ENCODE results near the gene GFRA3. TPM values are rescaled to one million over a fixed set of nuclear protein-coding genes. Genes with fewer than 3 reads are reported as not detected.
"Not testable (repeated sequence)": the region's sequence is repeated elsewhere in the genome, so short reads cannot be mapped to it uniquely, and the experiment has no call there.

The GFRA3 gene, protein sequence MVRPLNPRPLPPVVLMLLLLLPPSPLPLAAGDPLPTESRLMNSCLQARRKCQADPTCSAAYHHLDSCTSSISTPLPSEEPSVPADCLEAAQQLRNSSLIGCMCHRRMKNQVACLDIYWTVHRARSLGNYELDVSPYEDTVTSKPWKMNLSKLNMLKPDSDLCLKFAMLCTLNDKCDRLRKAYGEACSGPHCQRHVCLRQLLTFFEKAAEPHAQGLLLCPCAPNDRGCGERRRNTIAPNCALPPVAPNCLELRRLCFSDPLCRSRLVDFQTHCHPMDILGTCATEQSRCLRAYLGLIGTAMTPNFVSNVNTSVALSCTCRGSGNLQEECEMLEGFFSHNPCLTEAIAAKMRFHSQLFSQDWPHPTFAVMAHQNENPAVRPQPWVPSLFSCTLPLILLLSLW
- 2.8 TPM for polyA plus RNA-seq (ENCODE audit: insufficient read length)

DNA sequence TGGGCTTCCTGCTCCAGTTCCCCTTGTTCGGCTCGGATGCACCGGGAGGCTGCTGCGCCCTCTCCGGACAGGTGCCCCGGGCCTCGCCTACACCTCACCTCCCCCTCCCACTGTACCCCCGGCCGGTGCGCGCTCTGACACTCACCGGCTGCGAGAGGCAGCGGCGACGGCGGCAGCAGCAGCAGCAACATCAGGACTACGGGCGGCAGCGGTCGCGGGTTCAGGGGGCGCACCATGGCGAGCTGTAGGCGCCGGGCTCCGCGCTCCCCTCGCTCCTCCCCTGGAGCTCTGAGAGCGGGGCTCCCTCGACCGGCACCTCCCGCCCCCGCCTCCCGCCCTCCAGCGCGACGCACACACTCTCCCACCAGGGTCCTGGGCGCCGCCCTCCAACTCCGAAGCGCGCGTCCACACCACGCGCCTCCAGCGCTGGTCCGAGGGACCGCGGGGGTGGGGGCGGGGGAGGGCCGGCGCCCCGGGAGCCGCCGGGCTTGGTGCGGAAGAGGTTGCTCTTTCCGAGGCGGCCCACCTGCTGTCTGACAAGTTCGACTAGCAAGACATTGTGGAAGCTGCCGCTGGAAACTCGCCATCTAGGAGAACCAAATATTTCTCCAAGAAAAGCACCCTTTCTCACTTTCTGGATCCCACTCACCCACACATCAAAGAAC, at the start of gene GFRA3:
TSS of gene GFRA3 (minus strand) at position 433 of the 665 bp plus-strand sequence. CDS start at position 236, 197 bp downstream.
- DNase-seq (ENCODE audit: low read depth): no peak

DNA sequence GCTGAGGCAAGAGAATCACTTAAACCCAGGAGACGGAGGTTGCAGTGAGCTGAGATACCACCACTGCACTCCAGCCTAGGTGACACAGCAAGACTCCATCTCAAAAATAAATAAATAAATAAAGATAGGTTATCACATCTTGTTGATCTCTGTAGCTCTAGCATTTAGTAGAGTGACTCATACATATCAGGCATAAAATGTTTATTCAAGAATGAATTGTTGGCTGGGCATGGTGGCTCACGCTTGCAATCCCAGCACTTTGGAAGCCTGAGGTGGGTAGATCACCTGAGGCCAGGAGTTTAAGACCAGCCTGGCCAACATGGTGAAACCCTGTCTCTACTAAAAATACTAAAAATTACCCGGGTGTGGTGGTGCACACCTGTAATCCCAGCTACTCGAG, 43.8 kb upstream of the GFRA3 start:
- not testable (repeated sequence) for DNase-seq (ENCODE audit: low read depth)

DNA sequence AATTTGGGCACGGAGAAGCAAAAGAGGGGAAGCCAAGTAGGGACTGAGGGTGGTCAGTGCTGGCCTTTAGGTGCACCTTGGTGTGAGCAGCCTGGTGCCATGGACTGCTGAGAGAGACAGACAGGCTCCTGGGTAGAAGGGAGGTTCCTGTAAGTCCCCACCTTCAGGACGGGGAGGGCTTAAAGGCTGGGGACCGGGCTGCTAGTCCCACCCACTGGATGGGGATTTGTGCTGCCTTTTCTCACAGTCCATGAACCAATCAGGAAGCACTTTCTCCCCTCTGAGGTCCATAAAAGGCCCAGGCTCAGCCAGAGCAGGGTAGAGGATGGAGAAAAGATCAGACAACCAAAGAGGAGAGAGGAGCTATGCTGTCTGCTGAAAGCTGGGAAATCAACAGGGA, 41.9 kb upstream of the GFRA3 start:
- DNase-seq (ENCODE audit: low read depth): no peak

DNA sequence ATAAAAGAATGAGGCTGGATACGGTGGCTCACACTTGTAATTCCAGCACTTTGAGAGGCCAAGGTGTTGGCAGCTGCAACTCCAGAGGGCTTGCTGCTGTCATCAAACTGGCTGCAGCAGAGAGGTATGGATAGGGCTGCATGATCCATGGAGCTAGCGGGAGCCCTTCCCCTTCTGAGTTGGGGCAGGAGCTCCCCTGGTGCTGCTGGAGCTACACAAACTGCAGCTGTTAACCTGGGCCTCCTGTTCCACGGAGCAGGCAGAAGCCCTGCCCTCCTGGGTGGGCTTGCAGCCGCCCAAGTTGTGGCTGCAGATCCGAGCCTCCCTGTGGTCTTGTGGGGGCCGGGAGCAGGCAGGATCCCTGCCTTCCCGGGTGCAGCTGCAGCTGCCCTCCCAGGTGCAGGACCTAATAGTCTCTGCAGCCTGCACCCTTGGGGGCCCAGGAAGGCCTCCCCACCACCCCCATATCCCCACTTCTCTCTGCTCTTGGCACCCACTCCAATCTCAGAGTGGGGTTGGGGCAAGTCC, 41.4 kb upstream of the GFRA3 start:
- DNase-seq (ENCODE audit: low read depth): no peak

DNA sequence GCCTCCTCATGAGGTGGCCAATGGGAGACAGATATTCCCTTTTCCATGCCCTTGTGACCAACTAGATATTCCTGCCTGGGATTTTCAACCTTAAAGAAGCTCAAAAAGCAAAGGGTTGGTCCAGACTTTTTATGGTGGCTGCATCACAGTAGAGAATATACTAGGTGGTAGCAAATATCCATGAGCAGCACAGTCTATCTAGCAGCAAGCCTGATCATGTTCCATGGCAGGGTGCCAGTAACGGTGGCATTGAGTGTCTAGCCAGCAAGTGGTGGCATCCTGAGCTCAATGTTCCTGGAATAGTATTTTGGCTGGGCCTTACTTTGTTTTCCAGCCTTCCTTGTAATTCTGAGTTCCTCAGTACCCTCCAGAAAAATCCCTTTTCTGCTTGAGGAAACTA, 31.4 kb upstream of the GFRA3 start:
- DNase-seq (ENCODE audit: low read depth): no peak

DNA sequence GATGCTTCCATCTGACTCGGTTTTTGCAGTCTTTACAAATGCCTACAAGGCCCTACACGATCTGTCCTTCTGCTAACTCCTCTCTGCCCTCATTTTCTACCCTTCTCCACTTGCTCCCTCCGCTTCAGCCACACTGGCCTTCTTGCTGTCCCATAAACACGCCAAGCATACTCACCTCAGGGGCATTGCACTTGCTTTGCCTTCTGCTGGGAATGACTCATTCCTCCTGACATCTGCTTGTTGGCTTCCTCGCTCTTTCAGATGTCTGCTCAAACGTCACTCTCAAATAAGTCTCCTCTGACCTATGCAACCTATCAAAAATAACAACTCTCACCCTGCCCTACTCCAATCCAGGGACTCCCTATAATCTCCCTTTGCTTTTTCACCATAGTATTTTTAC, 29.0 kb upstream of the GFRA3 start:
- DNase-seq (ENCODE audit: low read depth): no peak

DNA sequence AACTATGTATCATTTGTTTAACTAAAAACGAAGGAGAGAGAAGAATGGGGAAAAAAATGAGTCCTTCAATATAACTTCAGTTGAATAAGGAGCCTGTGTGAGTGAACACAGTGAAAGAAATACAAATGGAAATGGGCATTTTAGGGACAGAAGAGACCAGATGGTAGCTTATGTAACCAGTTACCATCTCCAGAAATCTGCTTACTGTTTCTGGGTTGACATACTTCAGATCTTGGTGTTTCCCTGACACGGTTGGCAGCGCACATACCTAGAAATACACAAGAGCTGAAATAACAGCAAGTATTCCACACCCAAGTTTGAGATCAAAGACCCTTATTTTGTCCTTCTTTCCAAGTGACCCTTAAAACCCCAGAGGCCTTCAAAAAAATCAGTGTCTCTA, 14.9 kb upstream of the GFRA3 start:
- DNase-seq (ENCODE audit: low read depth): no peak

DNA sequence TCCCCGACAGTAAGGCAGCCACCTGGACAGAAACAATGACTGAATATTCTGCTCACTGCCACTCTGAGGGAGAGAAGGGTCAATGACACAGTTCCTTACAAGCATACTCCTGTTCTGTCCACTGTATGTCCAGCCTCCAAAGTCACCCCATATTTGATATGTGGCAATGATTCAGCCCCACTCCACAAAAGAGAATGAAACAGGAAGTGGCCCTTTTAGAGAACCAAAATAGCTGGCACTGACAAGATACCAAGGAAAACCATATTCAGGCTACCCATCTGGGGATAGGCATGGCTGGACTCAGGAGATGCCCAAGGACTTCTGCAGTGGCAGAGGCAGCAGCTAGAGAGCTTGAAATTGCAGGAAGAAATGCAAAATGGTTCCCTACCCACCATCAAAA, 12.8 kb upstream of the GFRA3 start:
- DNase-seq (ENCODE audit: low read depth): no peak

DNA sequence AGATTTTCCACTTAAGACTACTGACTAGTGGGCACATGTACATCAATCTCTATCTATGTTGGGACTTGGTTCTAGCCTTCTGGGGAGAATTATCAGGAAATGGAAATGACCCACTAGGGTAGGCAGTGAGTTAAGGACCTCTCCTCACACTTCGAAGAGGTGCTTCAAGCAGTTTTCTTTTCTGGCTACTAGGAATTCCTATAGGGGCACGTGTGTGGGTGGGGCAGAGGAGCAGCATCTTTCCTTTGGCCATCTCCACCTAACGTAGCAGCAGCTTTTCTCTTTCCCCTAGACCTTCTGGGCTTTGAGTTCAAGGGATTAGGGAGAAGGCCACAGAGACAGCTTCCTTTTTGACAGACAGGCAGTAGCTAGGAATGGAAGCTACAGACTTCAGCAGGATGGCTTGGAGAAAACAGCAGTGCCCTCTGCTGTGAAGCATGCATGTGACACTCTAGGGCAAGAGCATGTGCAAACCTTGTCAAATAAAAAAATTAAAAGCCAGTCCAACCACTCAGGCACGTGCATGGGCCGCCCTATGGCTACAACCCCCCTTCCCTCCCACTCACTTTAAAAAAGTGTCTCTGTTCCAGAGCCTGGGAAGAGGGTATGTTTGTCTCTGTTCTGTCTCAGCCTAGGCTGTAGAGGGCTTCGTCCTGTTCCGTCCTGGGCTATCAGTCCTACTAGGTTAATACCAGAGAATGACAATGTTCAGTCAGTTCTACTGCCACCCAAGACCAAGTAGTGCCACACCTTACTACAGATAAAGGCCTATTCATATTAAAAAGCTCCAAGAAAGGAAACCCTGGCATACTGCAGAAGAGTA, 8.7 kb upstream of the GFRA3 start:
- peak; percentile 9 for DNase-seq (ENCODE audit: low read depth)

DNA sequence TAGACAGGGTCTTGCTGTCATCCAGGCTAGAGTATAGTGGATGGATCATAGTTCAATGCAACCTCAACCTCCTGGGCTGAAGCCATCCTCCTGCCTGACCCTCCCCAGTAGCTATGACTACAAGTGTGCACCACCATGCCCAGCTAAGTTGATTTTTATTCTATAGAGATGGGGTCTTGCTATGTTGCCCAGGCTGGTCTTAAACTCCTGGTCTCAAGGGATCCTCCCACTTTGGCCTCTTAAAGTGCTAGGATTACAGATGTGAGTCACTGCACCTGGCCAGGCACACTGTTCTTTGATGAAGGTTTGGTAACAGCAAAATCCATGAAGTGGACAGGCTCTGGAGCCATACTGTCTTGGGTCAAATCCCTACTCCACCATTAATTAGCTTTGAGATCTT, 6.5 kb upstream of the GFRA3 start:
- DNase-seq (ENCODE audit: low read depth): no peak

DNA sequence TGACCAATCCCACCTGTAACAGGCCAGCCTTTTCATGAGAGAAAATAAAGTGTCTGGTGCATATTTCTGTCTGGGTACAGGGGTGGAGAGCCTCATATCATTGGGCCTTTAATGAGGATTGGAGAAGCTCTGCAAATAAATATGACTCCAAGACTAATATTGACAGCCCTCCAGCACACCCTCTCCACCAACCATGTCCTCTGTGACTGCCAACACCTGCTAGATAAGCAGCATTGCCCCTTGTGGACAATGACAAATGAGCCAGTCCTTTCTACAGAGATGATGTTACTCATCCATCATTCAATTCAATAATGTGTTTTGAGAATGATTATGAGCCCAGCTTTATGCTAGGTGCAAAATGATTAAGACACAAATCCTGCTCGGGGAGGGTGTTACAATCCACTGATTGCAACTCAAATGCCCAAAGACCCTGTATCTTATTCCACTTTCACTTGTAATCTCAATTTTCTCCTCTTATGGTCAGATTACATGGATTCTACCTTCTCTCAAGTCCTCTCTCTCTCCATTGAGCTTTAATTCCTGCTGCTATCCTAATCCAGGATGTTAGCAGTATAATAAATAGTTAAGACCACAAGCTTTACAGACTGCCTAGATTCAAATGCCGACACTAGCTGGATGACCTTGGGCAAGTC, 2.1 kb upstream of the GFRA3 start:
- no peak for DNase-seq (ENCODE audit: low read depth)

DNA sequence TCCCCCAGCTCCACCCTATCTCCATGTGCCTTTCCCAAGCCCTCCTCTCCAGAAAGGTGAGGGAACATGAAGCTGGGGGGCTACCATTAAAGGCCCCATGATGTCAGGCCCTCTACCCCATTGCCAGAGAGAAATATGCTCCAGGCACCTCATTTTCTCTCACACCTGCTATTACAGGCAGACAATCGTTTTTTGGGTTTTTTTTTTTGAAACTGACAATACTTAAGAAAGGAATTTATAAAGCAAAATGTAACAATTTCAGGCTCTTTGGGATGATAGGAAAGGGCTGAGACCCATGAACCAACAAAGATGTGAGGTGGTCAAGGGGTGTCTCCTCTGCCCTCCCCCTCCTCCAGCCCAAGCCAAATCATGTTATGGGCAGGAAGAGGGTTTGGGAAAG, 1.5 kb upstream of the GFRA3 start:
- no peak for DNase-seq (ENCODE audit: low read depth)

DNA sequence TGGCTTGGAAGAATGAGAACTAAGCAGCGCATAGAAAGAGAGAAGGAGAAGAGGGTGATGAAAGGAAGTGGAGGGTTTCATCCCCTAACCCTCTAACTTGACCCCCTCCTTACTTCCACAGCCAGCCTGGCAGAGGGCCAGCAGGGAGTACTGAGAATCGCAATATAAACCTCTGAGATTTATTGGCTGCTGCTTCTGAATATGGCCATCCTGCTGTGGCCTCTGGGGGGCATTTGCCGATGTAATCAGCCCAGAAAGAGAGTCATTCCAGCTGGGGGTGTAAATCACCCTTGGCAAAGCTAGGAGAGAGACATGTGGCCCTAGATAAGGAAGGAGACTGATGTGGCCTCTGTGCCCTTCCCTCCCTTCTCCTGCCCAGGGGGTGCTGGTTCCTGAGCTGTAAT, 960 bp upstream of the GFRA3 start:
- DNase-seq (ENCODE audit: low read depth): no peak

DNA sequence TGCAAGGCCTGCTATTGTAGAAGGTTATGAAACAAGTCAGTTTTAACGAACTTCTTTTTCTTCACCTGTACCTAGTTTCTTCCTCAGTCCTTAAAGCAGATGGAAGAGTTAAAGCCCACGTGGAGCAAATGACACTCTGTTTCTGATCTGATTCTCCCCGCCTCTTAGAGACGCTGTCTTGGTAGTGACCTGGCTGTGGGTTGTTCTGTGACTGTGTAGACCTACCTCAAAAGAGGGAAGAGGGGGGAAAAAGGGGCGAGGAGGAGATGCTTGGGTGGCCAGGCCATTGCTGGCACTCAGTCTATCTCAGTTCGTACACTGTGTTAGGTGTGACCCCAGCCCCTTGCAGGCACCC, 610 bp downstream of the GFRA3 start:
- DNase-seq (ENCODE audit: low read depth): no peak

DNA sequence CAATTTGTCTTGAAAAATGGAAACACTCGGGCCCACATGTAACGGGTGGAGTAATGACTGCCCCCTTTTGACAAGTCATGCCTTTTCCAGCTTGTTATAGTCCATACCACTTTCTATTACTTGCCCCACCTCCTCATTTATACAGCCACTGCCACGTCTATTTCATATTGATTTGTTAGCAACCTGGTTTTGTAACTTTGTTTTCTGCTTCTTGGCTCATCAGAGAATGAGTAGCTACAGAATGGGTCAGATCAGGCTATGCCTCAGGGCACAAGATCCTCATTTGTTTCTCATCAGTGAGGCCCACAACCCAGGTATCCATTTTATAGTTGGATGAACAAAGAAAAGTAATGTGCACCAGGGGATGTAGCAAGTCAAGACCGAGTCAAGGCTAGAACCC, 1.7 kb downstream of the GFRA3 start:
- no peak for DNase-seq (ENCODE audit: low read depth)

DNA sequence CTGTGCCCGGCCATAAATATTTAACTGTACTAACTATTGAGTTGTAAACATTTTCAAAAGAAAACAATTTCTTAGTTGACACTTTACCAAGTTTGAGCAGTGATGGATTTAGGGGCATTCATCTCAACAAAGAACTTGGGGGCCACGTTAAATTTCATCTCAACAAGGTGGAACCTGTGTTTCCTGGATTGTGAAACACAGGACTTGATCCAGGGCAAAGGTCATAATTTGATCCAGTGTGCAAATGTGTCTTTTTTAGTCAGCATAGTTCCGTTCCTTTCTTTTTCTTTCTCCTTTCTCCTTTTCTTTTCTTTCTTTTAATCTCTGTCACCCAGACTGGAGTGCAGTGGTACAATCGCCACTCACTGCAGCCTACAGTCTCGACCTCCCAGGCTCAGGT, 3.1 kb downstream of the GFRA3 start:
- DNase-seq (ENCODE audit: low read depth): no peak

DNA sequence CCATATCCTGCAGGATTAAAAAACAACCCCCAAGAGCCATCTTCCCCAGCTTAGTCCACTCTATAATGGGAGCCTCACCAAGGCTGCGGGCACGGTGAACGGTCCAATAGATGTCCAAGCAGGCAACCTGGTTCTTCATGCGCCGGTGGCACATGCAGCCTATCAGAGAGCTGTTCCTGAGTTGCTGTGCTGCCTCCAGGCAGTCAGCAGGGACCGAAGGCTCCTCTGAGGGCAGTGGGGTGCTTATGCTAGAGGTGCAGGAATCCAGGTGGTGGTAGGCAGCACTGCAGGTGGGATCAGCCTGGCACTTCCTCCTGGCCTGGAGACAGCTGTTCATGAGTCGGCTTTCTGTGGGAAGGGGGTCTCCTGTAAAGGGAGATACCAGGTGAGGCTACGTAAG, 10.2 kb downstream of the GFRA3 start:
- DNase-seq (ENCODE audit: low read depth): no peak

DNA sequence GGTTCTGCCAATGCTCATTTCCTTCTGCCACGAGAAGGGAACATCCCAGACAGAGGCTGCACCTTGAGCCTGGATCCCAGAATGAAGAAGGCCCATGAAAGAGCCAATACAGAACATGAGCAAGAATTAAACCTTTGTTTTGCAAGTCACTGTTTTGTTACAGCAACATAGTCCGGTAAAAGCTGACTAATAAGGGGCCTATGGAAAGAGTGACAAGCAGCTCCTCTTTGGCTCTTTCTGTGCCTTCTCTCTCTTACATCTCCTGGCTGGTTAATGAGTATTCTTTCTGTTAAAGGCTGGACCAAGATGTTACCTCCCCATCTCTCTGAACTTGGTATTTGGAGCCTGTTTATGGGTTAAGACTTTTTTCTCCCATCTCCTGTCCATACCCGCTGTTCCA, 10.8 kb downstream of the GFRA3 start:
- no peak for DNase-seq (ENCODE audit: low read depth)

DNA sequence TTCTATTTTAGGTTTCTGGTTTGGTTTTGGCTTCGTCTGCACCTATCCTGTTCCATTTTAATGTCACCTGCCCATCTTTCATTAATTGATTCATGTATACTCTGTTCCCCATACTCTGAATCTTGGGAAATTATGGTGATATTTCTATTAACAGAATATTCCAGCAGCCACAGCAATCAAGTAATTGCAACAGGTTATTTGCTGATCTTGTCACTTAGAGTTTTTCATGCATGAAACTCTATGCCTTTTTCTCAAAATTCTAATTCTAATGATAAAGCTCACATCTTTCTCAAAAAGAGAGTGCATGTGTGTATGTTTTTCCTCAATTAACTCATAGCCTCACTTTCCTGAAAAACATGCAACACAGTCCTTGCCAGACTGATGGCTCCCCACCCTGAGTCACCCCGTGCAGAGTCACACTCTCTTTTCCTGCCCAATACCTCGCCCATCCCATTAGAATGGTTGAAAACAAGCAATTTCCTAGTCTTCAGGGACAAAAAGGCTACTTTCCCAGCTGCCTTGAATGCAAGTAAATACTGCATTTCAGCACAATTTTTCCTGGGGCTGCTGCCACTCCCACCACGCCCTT, 15.6 kb downstream of the GFRA3 start:
- DNase-seq (ENCODE audit: low read depth): no peak

DNA sequence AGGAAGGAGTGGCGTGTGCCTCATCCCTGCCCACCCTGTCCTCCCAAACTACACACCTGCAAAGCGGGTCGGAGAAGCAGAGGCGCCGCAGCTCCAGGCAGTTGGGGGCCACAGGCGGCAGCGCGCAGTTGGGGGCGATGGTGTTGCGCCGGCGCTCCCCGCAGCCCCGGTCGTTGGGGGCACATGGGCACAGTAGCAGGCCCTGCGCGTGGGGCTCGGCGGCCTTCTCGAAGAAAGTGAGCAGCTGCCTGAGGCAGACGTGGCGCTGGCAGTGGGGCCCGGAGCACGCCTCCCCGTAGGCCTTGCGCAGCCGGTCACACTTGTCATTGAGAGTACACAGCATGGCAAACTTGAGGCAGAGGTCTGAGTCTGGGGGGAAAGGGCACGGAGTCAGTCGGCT, 16.8 kb downstream of the GFRA3 start:
- no peak for DNase-seq (ENCODE audit: low read depth)

DNA sequence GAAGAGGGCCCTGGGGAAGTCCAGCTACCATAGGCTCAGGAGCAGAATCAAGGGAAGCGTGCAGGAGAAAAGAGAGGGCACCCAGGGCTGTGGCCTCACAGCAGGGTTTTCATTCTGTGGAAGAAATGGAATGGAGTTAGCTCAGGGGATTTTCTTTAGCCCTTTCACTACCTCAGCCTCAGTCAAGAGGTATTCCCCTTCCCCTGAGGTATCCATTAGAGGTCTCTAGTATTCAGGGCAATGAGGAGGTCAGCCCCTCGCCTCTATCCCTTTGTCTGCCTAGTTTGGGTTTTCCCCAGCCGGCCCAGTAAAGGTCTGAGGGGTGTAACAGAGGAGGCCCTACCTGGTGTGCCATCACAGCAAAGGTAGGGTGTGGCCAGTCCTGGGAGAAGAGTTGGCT, 21.5 kb downstream of the GFRA3 start:
- no peak for DNase-seq (ENCODE audit: low read depth)

All from forelimb muscle (tissue), 1 donor.